ENCODE results near the gene CADPS.

CADPS gene

DNA sequence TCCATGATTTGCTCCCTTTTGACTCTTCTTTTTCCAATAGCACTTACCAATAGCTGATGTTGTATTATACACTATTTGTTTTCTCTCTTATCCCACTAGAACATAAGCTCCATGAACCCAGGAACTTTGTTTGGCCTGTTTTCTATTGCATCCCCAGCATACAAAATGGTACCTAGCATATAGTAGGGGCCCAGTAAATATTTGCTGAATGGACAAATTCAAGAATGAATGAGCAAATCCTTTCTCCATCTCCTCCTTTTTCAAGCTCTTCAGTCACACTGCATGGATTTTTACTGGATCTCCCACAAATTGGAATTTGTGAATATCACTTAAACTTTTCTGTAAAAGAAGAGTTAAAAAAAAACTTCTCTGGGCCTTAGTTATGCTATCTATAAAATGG, 435.2 kb downstream of the CADPS start:
- Histone ChIP-seq H3K27me3 (ENCODE audit: insufficient read depth, low read length) (no peaks in the 10 kb centered on the region), H3K79me2 (ENCODE audit: insufficient read depth, low read length) (no peaks in the 10 kb centered on the region), H2AFZ (ENCODE audit: low read length) (no peak overlapping the region), H3K4me2 (ENCODE audit: low read length) (no peak overlapping the region), H3K9ac (ENCODE audit: low read length) (no peak overlapping the region), H3F3A (ENCODE audit: insufficient read depth, low read length) (no peaks in the 10 kb centered on the region), H4K20me1 (ENCODE audit: insufficient read depth, low read length) (no peaks in the 10 kb centered on the region), H3K4me3 (ENCODE audit: low read depth, low read length, poor library complexity, severe bottlenecking) (no peak overlapping the region), H3K36me3 (ENCODE audit: insufficient read depth, low read length) (no peaks in the 10 kb centered on the region; the same call in 1 of the 2 replicates), H3K27ac (ENCODE audit: low read depth, low read length, poor library complexity, severe bottlenecking) (no peak overlapping the region), H3K9me2 (ENCODE audit: low read depth, low read length) (no peaks in the 10 kb centered on the region), H3K4me1 (ENCODE audit: insufficient read depth, low read length, severe bottlenecking) (peaks cover 2% of the 10 kb centered on the region), H3K9me3 (ENCODE audit: low read length) (no peaks in the 10 kb centered on the region)
- TF ChIP-seq, protein P1, sequence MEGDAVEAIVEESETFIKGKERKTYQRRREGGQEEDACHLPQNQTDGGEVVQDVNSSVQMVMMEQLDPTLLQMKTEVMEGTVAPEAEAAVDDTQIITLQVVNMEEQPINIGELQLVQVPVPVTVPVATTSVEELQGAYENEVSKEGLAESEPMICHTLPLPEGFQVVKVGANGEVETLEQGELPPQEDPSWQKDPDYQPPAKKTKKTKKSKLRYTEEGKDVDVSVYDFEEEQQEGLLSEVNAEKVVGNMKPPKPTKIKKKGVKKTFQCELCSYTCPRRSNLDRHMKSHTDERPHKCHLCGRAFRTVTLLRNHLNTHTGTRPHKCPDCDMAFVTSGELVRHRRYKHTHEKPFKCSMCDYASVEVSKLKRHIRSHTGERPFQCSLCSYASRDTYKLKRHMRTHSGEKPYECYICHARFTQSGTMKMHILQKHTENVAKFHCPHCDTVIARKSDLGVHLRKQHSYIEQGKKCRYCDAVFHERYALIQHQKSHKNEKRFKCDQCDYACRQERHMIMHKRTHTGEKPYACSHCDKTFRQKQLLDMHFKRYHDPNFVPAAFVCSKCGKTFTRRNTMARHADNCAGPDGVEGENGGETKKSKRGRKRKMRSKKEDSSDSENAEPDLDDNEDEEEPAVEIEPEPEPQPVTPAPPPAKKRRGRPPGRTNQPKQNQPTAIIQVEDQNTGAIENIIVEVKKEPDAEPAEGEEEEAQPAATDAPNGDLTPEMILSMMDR (IDR thresholded peaks at IDR 0.05; ENCODE audit: low read length) = no peak
- TF ChIP-seq EZH2 (IDR thresholded peaks at IDR 0.05; ENCODE audit: borderline replicate concordance, low read length) = no peak

DNA sequence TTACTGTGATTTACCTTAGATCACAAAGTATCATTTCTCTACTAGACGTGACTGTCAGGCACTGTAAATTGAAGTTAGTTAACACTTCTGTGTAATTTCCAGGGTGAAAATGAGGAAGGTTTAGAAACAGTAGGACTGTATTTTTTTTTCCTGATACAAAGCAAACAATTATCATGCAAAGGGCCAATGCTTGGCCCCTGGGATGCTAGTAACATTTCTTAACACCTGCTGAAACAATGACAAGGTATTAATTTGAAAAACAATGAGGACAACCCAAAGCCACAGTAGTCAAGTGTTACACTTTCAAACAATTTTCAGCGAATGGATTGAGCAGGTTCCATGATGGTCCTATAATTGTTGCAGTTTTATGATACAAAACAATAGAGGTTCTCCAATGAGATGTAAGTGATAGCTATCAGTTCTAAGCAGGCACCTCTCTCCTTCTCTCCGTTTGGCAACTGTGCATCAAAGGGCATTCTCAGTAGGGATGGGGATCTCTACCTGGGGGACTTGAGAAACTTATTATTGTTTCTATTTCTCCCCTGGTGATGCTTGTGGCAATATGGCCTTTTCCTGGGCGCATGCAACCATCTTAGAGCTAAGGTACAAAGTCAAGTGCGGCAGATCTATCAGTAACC, 435.9 kb downstream of the CADPS start:
- Histone ChIP-seq H3F3A (ENCODE audit: insufficient read depth, low read length) (no peaks in the 10 kb centered on the region), H3K4me1 (ENCODE audit: insufficient read depth, low read length, severe bottlenecking) (no peaks in the 10 kb centered on the region), H3K4me2 (ENCODE audit: low read length) (no peak overlapping the region), H3K27ac (ENCODE audit: low read depth, low read length, poor library complexity, severe bottlenecking) (no peak overlapping the region), H4K20me1 (ENCODE audit: insufficient read depth, low read length) (no peaks in the 10 kb centered on the region), H3K9me3 (ENCODE audit: low read length) (no peaks in the 10 kb centered on the region), H3K36me3 (ENCODE audit: insufficient read depth, low read length) (no peaks in the 10 kb centered on the region; the same call in 1 of the 2 replicates), H3K27me3 (ENCODE audit: insufficient read depth, low read length) (no peaks in the 10 kb centered on the region), H2AFZ (ENCODE audit: low read length) (no peak overlapping the region), H3K9ac (ENCODE audit: low read length) (no peak overlapping the region), H3K9me2 (ENCODE audit: low read depth, low read length) (no peaks in the 10 kb centered on the region), H3K79me2 (ENCODE audit: insufficient read depth, low read length) (no peaks in the 10 kb centered on the region), H3K4me3 (ENCODE audit: low read depth, low read length, poor library complexity, severe bottlenecking) (no peak overlapping the region)
- TF ChIP-seq EZH2 (IDR thresholded peaks at IDR 0.05; ENCODE audit: borderline replicate concordance, low read length) = no peak
- TF ChIP-seq, protein P1 (IDR thresholded peaks at IDR 0.05; ENCODE audit: low read length) = no peak

DNA sequence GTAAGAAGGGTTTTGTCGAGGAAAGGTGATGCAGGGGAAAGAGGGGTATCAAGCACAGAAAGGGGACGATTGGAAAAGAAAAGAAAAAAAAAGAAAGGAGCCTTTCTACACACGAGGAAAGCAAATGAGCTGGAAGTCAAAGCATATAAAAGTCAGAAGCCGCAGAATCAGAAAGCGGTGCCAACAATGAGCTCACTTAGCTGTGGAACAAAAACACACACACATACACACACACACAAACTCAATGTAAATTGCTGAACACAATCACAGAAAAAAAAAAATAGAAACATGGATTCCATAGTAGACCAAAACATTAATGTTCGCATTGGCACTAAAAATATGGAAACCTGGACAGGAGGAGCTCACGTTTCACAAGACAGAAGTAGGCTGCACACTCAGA, 438.4 kb downstream of the CADPS start:
- H2AFZ ChIP-seq (ENCODE audit: low read length) = no peak overlapping the region
- H3K9me2 ChIP-seq (ENCODE audit: low read depth, low read length) = no peaks in the 10 kb centered on the region
- H3K79me2 ChIP-seq (ENCODE audit: insufficient read depth, low read length) = no peaks in the 10 kb centered on the region
- H3K9ac ChIP-seq (ENCODE audit: low read length) = no peak overlapping the region
- no peak overlapping the region for H3K27ac ChIP-seq (ENCODE audit: low read depth, low read length, poor library complexity, severe bottlenecking)
- H3F3A ChIP-seq (ENCODE audit: insufficient read depth, low read length) = no peaks in the 10 kb centered on the region
- H4K20me1 ChIP-seq (ENCODE audit: insufficient read depth, low read length) = no peaks in the 10 kb centered on the region
- H3K4me3 ChIP-seq (ENCODE audit: low read depth, low read length, poor library complexity, severe bottlenecking) = no peak overlapping the region
- H3K4me2 ChIP-seq (ENCODE audit: low read length) = no peak overlapping the region
- H3K9me3 ChIP-seq (ENCODE audit: low read length) = no peaks in the 10 kb centered on the region
- H3K36me3 ChIP-seq (ENCODE audit: insufficient read depth, low read length) = no peaks in the 10 kb centered on the region
- no peaks in the 10 kb centered on the region for H3K4me1 ChIP-seq (ENCODE audit: insufficient read depth, low read length, severe bottlenecking)
- TF ChIP-seq, protein P1 (IDR thresholded peaks at IDR 0.05; ENCODE audit: low read length) = no peak
- no peaks in the 10 kb centered on the region for H3K27me3 ChIP-seq (ENCODE audit: insufficient read depth, low read length)

All from OCI-LY1 (cell line).